A549 (cell line): ENCODE data around the gene FREY1. TPM values are rescaled to one million over a fixed set of nuclear protein-coding genes. Genes with fewer than 3 reads are reported as not detected.

Experiments
- ATAC-seq, 2 experiments: fragments of 200-7000 bp in 1 of 2; fragments of >200 bp in 1 of 2; cut with Nextera tagmentation in 1 of 2; cut with Tn5 transposase in 1 of 2; 3 replicates each; pipeline versions ENCODE4 v1.8.0 to v1.9.1; 2018 to 2020; ENCODE audit warnings: mild to moderate bottlenecking in 1 of 2, moderate library complexity in 1 of 2
- CTCF ChIA-PET: fragments of 300-600 bp; sonication (Branson Sonifier 250); formaldehyde crosslinking; extraction: SDS; loops from one replicate; lab custom pipeline; 2021; ENCODE audit warnings: antibody characterized with exemption, inconsistent platforms; lab: Yijun Ruan, JAX
- POLR2A ChIA-PET: fragments of 350-600 bp; formaldehyde crosslinking; extraction: SDS; loops from one replicate; lab custom pipeline; 2021; ENCODE audit warnings: antibody characterized with exemption, inconsistent platforms; lab: Yijun Ruan, JAX
- DNase-seq, 2 experiments: peaks; one replicate each; pipeline versions ENCODE4 v3.0.0 to v3.0.0-alpha.2; 2011 to 2016; ENCODE audit warnings: low read depth in 1 of 2, low spot score in 1 of 2
- FAIRE-seq: peaks from 2 replicates; lab custom pipeline; 2011; peaks lifted over from hg19 to GRCh38; lab: Jason Lieb, UNC
- H3K27ac ChIP-seq, 2 experiments: fragments of >200 bp; sonication (Bioruptor Twin); formaldehyde crosslinking; 3 replicates each; pipeline ENCODE4 v1.5.1; 2016 to 2017
- H3K4me1 ChIP-seq: fragments of >200 bp; sonication (Bioruptor Twin); formaldehyde crosslinking; 3 replicates; pipeline ENCODE4 v1.6.1; 2016
- H3K4me2 ChIP-seq: fragments of >200 bp; sonication (Bioruptor Twin); formaldehyde crosslinking; 3 replicates; pipeline ENCODE4 v1.6.1; 2016
- H3K4me3 ChIP-seq: fragments of >200 bp; sonication (Bioruptor Twin); formaldehyde crosslinking; 3 replicates; pipeline ENCODE4 v1.5.1; 2016
- H3K9me3 ChIP-seq: fragments of >200 bp; sonication (Bioruptor Twin); formaldehyde crosslinking; 3 replicates; pipeline ENCODE4 v1.6.1; 2016
- CBX8 ChIP-seq: fragments of 200-600 bp; sonication (generic); IDR thresholded peaks from 2 replicates; pipeline ENCODE4 v1.6.1; 2016
- CEBPB ChIP-seq, 2 experiments: fragments of >200 bp in 1 of 2; sonication (Bioruptor Twin) in 1 of 2; formaldehyde crosslinking in 1 of 2; IDR thresholded peaks; 2 replicates each; pipeline ENCODE4 v1.6.1; 2012 to 2016
- CHD2 ChIP-seq: fragments of 150-350 bp; IDR thresholded peaks from 2 replicates; pipeline ENCODE4 v1.6.1; 2014; ENCODE audit warnings: low read length; ENCODE audit not compliant: partially characterized antibody
- EHMT2 ChIP-seq: fragments of 200-600 bp; sonication (generic); IDR thresholded peaks from 2 replicates; pipeline ENCODE4 v1.6.1; 2016; ENCODE audit warnings: antibody characterized with exemption, low read depth, mild to moderate bottlenecking, moderate library complexity
- EP300 ChIP-seq, 2 experiments: fragments of >200 bp; sonication (Bioruptor Twin); formaldehyde crosslinking; IDR thresholded peaks; 2 replicates in 1 of 2; 3 replicates in 1 of 2; pipeline ENCODE4 v1.6.1; 2016 to 2017
- FOSB ChIP-seq: fragments of 250-450 bp; sonication (Bioruptor Pico); IDR thresholded peaks from 2 replicates; pipeline ENCODE4 v1.5.0; 2020; ENCODE audit warnings: mild to moderate bottlenecking, moderate library complexity
- FOXS1 ChIP-seq: fragments of 250-450 bp; sonication (Bioruptor Pico); IDR thresholded peaks from 2 replicates; pipeline ENCODE4 v1.5.0; 2020; ENCODE audit warnings: mild to moderate bottlenecking, moderate library complexity
- HES2 ChIP-seq: fragments of >200 bp; sonication (Bioruptor Twin); formaldehyde crosslinking; IDR thresholded peaks from 2 replicates; pipeline ENCODE4 v1.6.1; 2016
- HEYL ChIP-seq: fragments of 250-450 bp; sonication (Bioruptor Pico); IDR thresholded peaks from 2 replicates; pipeline ENCODE4 v1.8.0; 2021; ENCODE audit warnings: mild to moderate bottlenecking, moderate library complexity
- HOXA7 ChIP-seq: fragments of 250-450 bp; sonication (Bioruptor Pico); IDR thresholded peaks from 2 replicates; pipeline ENCODE4 v1.5.0; 2020; ENCODE audit warnings: mild to moderate bottlenecking, moderate library complexity
- JUN ChIP-seq, 2 experiments: fragments of >200 bp; sonication (Bioruptor Twin); formaldehyde crosslinking; IDR thresholded peaks; 2 replicates in 1 of 2; 3 replicates in 1 of 2; pipeline ENCODE4 v1.6.1; 2016 to 2017
- JUNB ChIP-seq: fragments of >200 bp; sonication (Bioruptor Twin); formaldehyde crosslinking; IDR thresholded peaks from 2 replicates; pipeline ENCODE4 v1.6.1; 2016
- MAZ ChIP-seq: fragments of 150-350 bp; IDR thresholded peaks from 2 replicates; pipeline ENCODE4 v1.6.1; 2014; ENCODE audit warnings: antibody characterized with exemption, low read depth, low read length, borderline replicate concordance
- MYC ChIP-seq: IDR thresholded peaks from 2 replicates; pipeline ENCODE4 v1.6.1; 2012; ENCODE audit warnings: mild to moderate bottlenecking, inconsistent platforms, low read length, improper control_type of control experiment, borderline replicate concordance
- NPAS2 ChIP-seq: fragments of 250-450 bp; sonication (Bioruptor Pico); IDR thresholded peaks from 2 replicates; pipeline ENCODE4 v1.8.0; 2022; ENCODE audit warnings: mild to moderate bottlenecking, moderate library complexity, borderline replicate concordance
- PBX3 ChIP-seq: IDR thresholded peaks from 2 replicates; pipeline ENCODE4 v1.6.1; 2012
- PHF8 ChIP-seq: fragments of 200-600 bp; sonication (generic); IDR thresholded peaks from 2 replicates; pipeline ENCODE4 v1.6.1; 2016; ENCODE audit warnings: low read depth, mild to moderate bottlenecking, antibody characterized with exemption, moderate library complexity, borderline replicate concordance
- POLR2A ChIP-seq: IDR thresholded peaks from 2 replicates; pipeline ENCODE4 v1.6.1; 2012; ENCODE audit warnings: mild to moderate bottlenecking, low read length
- RCOR1 ChIP-seq: fragments of 150-350 bp; IDR thresholded peaks from 2 replicates; pipeline ENCODE4 v1.6.1; 2014; ENCODE audit warnings: antibody characterized with exemption, low read length, low read depth
- RFX5 ChIP-seq: fragments of 450-650 bp; IDR thresholded peaks from 2 replicates; pipeline ENCODE4 v1.7.1; 2014; ENCODE audit warnings: antibody characterized with exemption, mild to moderate bottlenecking, moderate library complexity
- SMC3 ChIP-seq: fragments of >200 bp; sonication (Bioruptor Twin); formaldehyde crosslinking; IDR thresholded peaks from 3 replicates; pipeline ENCODE4 v1.6.1; 2018; ENCODE audit warnings: inconsistent platforms
- ZC3H11A ChIP-seq: fragments of 450-650 bp; IDR thresholded peaks from 2 replicates; pipeline ENCODE4 v1.6.1; 2014; ENCODE audit warnings: antibody characterized with exemption, mild to moderate bottlenecking
- WGBS: methylation state at CpG from one replicate; pipeline ENCODE4 v1.1.6; 2017; ENCODE audit errors: missing lambda C conversion rate; 5-methylcytosine and 5-hydroxymethylcytosine counted together
- polyA plus RNA-seq, 4 experiments: library from polyadenylated mRNA; depleted of rRNA in 3 of 4; stranded (reverse); fragments of >200 nt; fragmentation: RNase III in 1 of 4; extraction: RNeasy Plus Mini Kit Qiagen cat#74134 plus additional on column Dnase treatment in 1 of 4; gene quantifications; 2 replicates in 3 of 4; 3 replicates in 1 of 4; pipeline ENCODE4 v1.2.3, GENCODE V29; 2011 to 2017

The FREY1 gene
- polyA plus RNA-seq, 2 of the 4 experiments (the other 2 are of a cell fraction) = 0.17 to 0.21 TPM

- POLR2A ChIA-PET = no interaction called here
- ATAC-seq = no peak
- DNase-seq = no peak
- no peak overlapping the region for H3K27ac ChIP-seq
- FAIRE-seq = no peak
- H3K4me3 ChIP-seq = no peak overlapping the region
- no peak overlapping the region for H3K4me2 ChIP-seq
- 85% methylated on average over 16 of the region's 22 CpGs for WGBS
- CTCF ChIA-PET = interaction anchor here (1.5 to 2.3 kb wide), 2 partner anchors 15 to 43 kb away, joined by 4 to 5 read pairs; no protein-coding TSS in a partner anchor
- H3K4me1 ChIP-seq = peaks cover 12% of the 10 kb centered on the region; the same call in 2 of the 3 replicates
- TF ChIP-seq FOSB (no peak), EHMT2 (no peak), PHF8 (no peak), HEYL (CRISPR knock-in tag) (no peak), MYC (no peak), MAZ (no peak), PBX3 (no peak), SMC3 (no peak), RCOR1 (no peak), HES2 (no peak), FOXS1 (CRISPR knock-in tag) (no peak)
- no peaks in the 10 kb centered on the region for H3K9me3 ChIP-seq
Measured at GRCh38 chr11:45913942-45914635, 7.0 kb upstream of the FREY1 start.

DNA sequence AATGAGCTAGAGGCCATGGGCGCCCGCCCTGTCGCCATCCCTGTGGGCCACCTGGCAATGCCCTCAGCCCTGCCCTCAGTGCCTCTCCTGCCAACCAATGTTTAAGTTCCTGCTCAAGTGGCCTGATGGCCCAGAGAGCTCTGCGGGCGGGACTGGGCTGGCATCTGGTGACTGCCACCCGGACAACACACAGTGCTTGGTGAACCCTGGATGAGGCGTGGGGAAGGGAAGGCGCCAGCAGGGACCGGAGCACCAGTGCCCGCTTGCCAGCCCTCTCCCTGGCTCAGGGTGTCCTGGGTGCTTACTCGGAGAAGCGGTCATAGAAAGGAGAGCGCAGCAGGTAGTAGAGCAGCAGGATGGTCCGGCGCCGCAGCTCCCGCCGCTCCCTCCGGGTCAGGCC, 6.4 kb upstream of the FREY1 start:
- Histone ChIP-seq H3K27ac (no peak overlapping the region), H3K4me3 (no peak overlapping the region), H3K9me3 (no peaks in the 10 kb centered on the region), H3K4me1 (peaks cover 8% of the 10 kb centered on the region; the same call in 1 of the 3 replicates), H3K4me2 (no peak overlapping the region)
- WGBS = 97% methylated on average over 19 of the region's 19 CpGs
- ChIA-PET POLR2A (no interaction called here), CTCF (interaction anchor here (1.5 kb wide), 2 partner anchors 41 to 42 kb away, joined by 3 to 4 read pairs; no protein-coding TSS in a partner anchor)
- no peak for FAIRE-seq
- no peak for ATAC-seq
- TF ChIP-seq EP300 (IDR thresholded peaks at IDR 0.05) = no peak
- no peak for TF ChIP-seq NPAS2 (CRISPR knock-in tag)
- no peak for TF ChIP-seq RCOR1
- TF ChIP-seq ZC3H11A = no peak
- TF ChIP-seq JUN (IDR thresholded peaks at IDR 0.05) = no peak
- TF ChIP-seq HEYL (CRISPR knock-in tag) = no peak
- TF ChIP-seq CEBPB (IDR thresholded peaks at IDR 0.05) = no peak
- no peak for TF ChIP-seq CBX8
- no peak for DNase-seq

DNA sequence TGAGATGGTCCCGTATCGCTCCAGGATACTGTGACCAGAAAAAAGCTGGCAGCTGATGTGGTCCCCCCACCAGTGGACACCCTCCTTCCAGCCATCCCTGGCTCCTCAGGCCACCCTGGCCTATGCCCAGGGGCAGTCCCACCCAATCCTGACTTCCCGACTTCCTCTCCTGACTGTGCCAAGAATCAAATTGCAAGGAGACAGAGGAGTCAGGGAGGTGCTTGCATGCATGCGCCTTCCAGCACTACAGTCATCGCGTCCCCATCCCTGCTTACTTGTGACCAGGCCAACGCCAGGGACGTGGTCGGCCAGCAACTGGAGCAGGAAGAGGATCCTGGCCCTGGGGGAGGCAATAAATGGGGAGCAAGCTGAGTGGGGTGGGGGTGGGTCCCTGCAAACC, 3.6 kb upstream of the FREY1 start:
- H3K4me1 ChIP-seq = no peaks in the 10 kb centered on the region
- no peak for DNase-seq
- TF ChIP-seq RFX5 = no peak
- TF ChIP-seq CHD2 = no peak
- TF ChIP-seq POLR2A = no peak
- TF ChIP-seq HOXA7 (CRISPR knock-in tag) = no peak
- TF ChIP-seq EP300 (IDR thresholded peaks at IDR 0.05) = no peak
- no peak for TF ChIP-seq JUNB
- no peak for TF ChIP-seq RCOR1
- TF ChIP-seq, all 56 proteins: peak for 0
- no peak for ATAC-seq
- Histone ChIP-seq H3K27ac (no peak overlapping the region), H3K4me3 (no peak overlapping the region), H3K9me3 (no peaks in the 10 kb centered on the region), H3K4me2 (no peak overlapping the region)
- WGBS = 96% methylated on average over 5 of the region's 9 CpGs
- FAIRE-seq = no peak
- ChIA-PET CTCF (no interaction called here), POLR2A (no interaction called here)
